ENCODE data around the gene IL17RD. TPM values are rescaled to one million over a fixed set of nuclear protein-coding genes. Genes with fewer than 3 reads are reported as not detected.

The IL17RD gene
- total and polyA plus RNA-seq, 9 of the 15 experiments (the other 6 are each of a cell fraction or from before 2014, with no cell fraction given), result under 0.01 to 0.09 (median 0.04) TPM; not detected in 4

- TF ChIP-seq NBN (IDR thresholded peaks at IDR 0.05; ENCODE audit: low read depth) (no peak), NR2C2 (CRISPR knock-in tag; IDR thresholded peaks at IDR 0.05) (no peak), NR2C2 (tag; IDR thresholded peaks at IDR 0.05) (no peak), ZNF316 (IDR thresholded peaks at IDR 0.05) (no peak), MNT (conservative IDR thresholded peaks at IDR 0.05) (peak; percentile 18 to 53; a peak in 1 of 4 replicates), KDM1A (IDR thresholded peaks at IDR 0.05) (no peak), PHF21A (IDR thresholded peaks at IDR 0.05; ENCODE audit: borderline replicate concordance, low read depth) (no peak), MGA (IDR thresholded peaks at IDR 0.05) (peak; percentile 81), MAFK (IDR thresholded peaks at IDR 0.05; ENCODE audit: low read length) (no peak), CXXC5 (CRISPR knock-in tag; IDR thresholded peaks at IDR 0.05) (no peak), RNF2 (IDR thresholded peaks at IDR 0.05) (no peak; the same call in 1 of the 2 replicates), ZFPM2 (CRISPR knock-in tag; IDR thresholded peaks at IDR 0.05) (no peak), EWSR1 (IDR thresholded peaks at IDR 0.05; ENCODE audit: borderline replicate concordance, low read depth, partially characterized antibody) (no peak), USF1 (CRISPR knock-in tag; IDR thresholded peaks at IDR 0.05) (peak; percentile 67), HCFC1 (IDR thresholded peaks at IDR 0.05; ENCODE audit: low read depth, low read length) (no peak)
These were observed 65.0 kb downstream of the IL17RD start (continued) for GRCh38 chr3:57100046-57100695.

Data from K562 (cell line).